GM18526 (cell line): Measurements from ENCODE around the gene PIGK.

Source experiments
- POLR2A ChIP-seq: IDR thresholded peaks from 3 replicates; pipeline ENCODE4 v1.6.1; 2011; ENCODE audit not compliant: insufficient read length; ENCODE audit errors: extremely low read depth

The PIGK gene

GRCh38 chr1:77143529-77144121 is 75.6 kb downstream of the PIGK start:
- no peak for TF ChIP-seq POLR2A

GRCh38 chr1:77139389-77139788 is 79.8 kb downstream of the PIGK start:
- no peak for TF ChIP-seq POLR2A

GRCh38 chr1:77134359-77134758 is 84.9 kb downstream of the PIGK start:
- TF ChIP-seq POLR2A = no peak

- no peak for TF ChIP-seq POLR2A
Observed at GRCh38 chr1:77133731-77134358, 85.4 kb downstream of the PIGK start.

GRCh38 chr1:77126307-77126706 is 92.9 kb downstream of the PIGK start:
- no peak for TF ChIP-seq POLR2A

GRCh38 chr1:77121503-77121902 is 97.7 kb downstream of the PIGK start:
- no peak for TF ChIP-seq POLR2A

GRCh38 chr1:77120950-77121349 is 98.3 kb downstream of the PIGK start:
- TF ChIP-seq POLR2A = no peak

- TF ChIP-seq POLR2A = no peak
Observed at GRCh38 chr1:77118712-77119111, 100.5 kb downstream of the PIGK start.

- TF ChIP-seq POLR2A = no peak
Observed at GRCh38 chr1:77104672-77105071, 114.6 kb downstream of the PIGK start.

- no peak for TF ChIP-seq POLR2A
Observed at GRCh38 chr1:77103486-77103885, 115.7 kb downstream of the PIGK start.

GRCh38 chr1:77100875-77101274 is 118.4 kb downstream of the PIGK start:
- no peak for TF ChIP-seq POLR2A

- no peak for TF ChIP-seq POLR2A
Observed at GRCh38 chr1:77096496-77097255, 122.6 kb downstream of the PIGK start.

GRCh38 chr1:77095236-77095635 is 124.0 kb downstream of the PIGK start:
- no peak for TF ChIP-seq POLR2A

GRCh38 chr1:77089756-77090155 is 129.5 kb downstream of the PIGK start:
- no peak for TF ChIP-seq POLR2A

- no peak for TF ChIP-seq POLR2A
Observed at GRCh38 chr1:77085109-77085508, 134.1 kb downstream of the PIGK start.

GRCh38 chr1:77084457-77084856 is 134.8 kb downstream of the PIGK start:
- TF ChIP-seq POLR2A = no peak
